Lower leg skin (tissue), 4 donors: ENCODE measurements around the gene FERMT3. TPM values are rescaled to one million over a fixed set of nuclear protein-coding genes. Genes with fewer than 3 reads are reported as not detected.

Experiments used
- DNase-seq, 2 donors: peaks; one replicate each; pipeline ENCODE4 v3.0.0-alpha.2; 2019; ENCODE audit warnings: low spot score in 2 of 2
- H3K4me3 ChIP-seq: fragments of 200-600 bp; sonication (generic); 2 replicates; pipeline ENCODE4 v1.5.1; 2017; ENCODE audit warnings: mild to moderate bottlenecking, low read depth; ENCODE audit not compliant: poor library complexity, severe bottlenecking
- POLR2A ChIP-seq, 2 donors: fragments of 450-650 bp; IDR thresholded peaks; one replicate each; pipeline ENCODE4 v1.6.1; 2016 to 2017; ENCODE audit warnings: antibody characterized with exemption in 2 of 2, mild to moderate bottlenecking in 1 of 2, moderate library complexity in 1 of 2
- WGBS, 2 donors: methylation state at CpG; one replicate each; pipeline ENCODE4 v1.1.5; 2018; 5-methylcytosine and 5-hydroxymethylcytosine counted together
- intact Hi-C: fragments of 100-400 bp; cut with DNase I; formaldehyde crosslinking; loops from one replicate; pipeline ENCODE4 v1.15.0; 2023; ENCODE audit warnings: low total_unique reads
- total RNA-seq, 4 donors: library from RNA; depleted of rRNA; stranded (reverse); fragments of >200 nt; gene quantifications; one replicate each; pipeline ENCODE4 v1.1.0, GENCODE V29; 2016
- TF ChIP-seq, protein P1 (sequence below), 3 donors: fragments of 450-650 bp; IDR thresholded peaks; one replicate each; pipeline ENCODE4 v1.5.1; 2016; ENCODE audit warnings: antibody characterized with exemption in 3 of 3, mild to moderate bottlenecking in 3 of 3, moderate library complexity in 2 of 3

Gene FERMT3
- total RNA-seq, 4 donors from 2014 or later = 5.1 to 10.5 (median 8.9) TPM

DNA sequence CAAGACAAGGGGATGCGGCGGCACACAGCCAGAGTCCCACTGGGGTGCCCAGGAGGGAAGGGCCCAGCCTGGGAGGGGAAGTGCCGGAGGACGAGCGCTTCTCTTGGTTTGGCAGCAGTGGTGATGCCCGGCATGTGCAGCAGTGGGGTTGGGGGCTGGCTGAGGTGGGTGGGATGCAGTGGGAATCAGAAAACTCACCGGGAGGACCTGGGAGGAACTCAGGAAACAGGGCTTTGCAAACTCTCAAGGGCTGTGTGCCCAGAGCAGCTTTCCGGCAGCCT lies 3.0 kb downstream of the FERMT3 start:
- intact Hi-C loops = loop anchor here (5.0 kb wide), 2 partner anchors 93 to 728 kb away; partner anchors contain the start of genes CATSPERZ and GPHA2
- WGBS, 2 donors = 85 to 86% methylated on average over 8 of the region's 8 CpGs
- DNase-seq = no peak
- TF ChIP-seq, protein P1, sequence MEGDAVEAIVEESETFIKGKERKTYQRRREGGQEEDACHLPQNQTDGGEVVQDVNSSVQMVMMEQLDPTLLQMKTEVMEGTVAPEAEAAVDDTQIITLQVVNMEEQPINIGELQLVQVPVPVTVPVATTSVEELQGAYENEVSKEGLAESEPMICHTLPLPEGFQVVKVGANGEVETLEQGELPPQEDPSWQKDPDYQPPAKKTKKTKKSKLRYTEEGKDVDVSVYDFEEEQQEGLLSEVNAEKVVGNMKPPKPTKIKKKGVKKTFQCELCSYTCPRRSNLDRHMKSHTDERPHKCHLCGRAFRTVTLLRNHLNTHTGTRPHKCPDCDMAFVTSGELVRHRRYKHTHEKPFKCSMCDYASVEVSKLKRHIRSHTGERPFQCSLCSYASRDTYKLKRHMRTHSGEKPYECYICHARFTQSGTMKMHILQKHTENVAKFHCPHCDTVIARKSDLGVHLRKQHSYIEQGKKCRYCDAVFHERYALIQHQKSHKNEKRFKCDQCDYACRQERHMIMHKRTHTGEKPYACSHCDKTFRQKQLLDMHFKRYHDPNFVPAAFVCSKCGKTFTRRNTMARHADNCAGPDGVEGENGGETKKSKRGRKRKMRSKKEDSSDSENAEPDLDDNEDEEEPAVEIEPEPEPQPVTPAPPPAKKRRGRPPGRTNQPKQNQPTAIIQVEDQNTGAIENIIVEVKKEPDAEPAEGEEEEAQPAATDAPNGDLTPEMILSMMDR (IDR thresholded peaks at IDR 0.05) = no peak
- no peak for TF ChIP-seq POLR2A (IDR thresholded peaks at IDR 0.05)
- no peak overlapping the region for H3K4me3 ChIP-seq

DNA sequence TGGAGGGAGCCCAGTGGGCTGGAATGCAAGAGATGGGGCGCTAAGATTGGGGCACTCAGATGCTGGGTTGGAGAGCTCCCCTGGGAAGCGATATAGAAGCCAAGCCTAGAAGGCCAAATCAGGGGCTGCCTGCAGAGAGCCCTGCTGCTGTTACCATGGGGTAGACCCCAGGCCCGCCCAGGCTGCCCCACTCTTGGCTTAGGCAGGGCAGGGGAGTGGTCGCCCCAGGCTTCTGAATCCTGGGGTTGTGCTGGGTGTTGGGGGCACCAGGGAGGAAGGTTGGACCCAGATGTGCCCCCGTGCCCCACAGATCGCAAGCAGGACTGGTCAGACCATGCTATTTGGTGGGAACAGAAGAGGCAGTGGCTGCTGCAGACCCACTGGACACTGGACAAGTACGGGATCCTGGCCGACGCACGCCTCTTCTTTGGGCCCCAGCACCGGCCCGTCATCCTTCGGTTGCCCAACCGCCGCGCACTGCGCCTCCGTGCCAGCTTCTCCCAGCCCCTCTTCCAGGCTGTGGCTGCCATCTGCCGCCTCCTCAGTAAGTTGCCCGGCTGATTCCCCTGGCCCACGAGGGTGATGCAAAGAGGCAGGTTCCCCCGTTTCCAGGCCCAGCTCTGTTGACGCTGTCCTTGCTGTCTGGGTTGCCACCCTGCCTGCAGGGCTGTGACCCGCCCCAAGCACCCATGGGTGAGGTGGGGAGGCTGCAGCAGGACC lies 3.9 kb downstream of the FERMT3 start:
- TF ChIP-seq POLR2A (IDR thresholded peaks at IDR 0.05) = no peak
- TF ChIP-seq, protein P1 (IDR thresholded peaks at IDR 0.05) = no peak
- intact Hi-C loops = no loop called here
- no peak overlapping the region for H3K4me3 ChIP-seq
- 89 to 92% methylated on average over 21 to 24 of the region's 24 CpGs for WGBS, 2 donors
- no peak for DNase-seq

DNA sequence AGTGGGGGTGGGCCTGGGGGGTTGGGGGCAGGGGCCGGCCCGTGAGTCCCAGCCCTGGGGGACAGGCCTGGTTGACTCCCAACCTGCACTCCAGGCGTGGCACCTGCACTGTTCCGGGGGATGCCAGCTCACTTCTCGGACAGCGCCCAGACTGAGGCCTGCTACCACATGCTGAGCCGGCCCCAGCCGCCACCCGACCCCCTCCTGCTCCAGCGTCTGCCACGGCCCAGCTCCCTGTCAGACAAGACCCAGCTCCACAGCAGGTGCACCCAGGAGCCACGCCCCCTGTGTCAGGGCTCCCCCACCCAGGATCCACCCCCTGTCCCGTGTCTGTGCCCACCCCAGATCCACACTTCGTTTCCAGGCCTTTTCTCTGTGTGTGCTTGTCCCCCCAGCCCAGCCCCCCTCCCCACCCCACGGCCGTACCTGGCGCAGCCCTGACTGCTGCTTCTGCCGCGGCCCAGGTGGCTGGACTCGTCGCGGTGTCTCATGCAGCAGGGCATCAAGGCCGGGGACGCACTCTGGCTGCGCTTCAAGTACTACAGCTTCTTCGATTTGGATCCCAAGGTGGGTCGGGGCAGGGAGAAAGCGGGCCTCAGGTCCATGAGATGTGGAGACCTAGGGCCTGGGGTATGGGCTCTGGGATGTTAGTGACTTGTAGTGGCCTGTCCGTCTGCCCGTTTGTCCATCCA lies 4.8 kb downstream of the FERMT3 start:
- no peak overlapping the region for H3K4me3 ChIP-seq
- intact Hi-C loops = no loop called here
- WGBS, 2 donors = 79 to 85% methylated on average over 24 to 30 of the region's 30 CpGs
- DNase-seq = no peak
- TF ChIP-seq, protein P1 (IDR thresholded peaks at IDR 0.05) = no peak
- TF ChIP-seq POLR2A (IDR thresholded peaks at IDR 0.05) = no peak

DNA sequence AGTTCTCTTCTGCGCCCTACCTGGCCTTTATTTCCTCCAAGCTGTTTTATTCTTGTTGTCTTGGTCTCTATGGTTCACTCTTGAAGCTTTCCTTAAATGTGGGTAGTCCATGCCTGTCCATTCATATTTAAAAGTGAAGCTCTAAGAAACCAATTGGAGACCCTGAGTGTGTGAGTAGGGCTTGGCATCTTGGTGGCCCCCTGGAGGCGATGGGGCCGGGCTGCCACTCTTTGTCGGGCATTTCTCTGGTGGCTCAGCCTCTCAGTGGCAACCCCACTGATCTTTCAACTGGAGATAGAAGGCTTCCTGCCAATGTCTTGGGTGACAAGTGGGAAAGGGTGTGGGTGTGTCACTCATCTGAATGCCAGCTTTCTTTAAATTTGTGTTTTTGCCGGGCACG lies 10.4 kb downstream of the FERMT3 start:
- intact Hi-C loops = no loop called here
- 81 to 85% methylated on average over 6 of the region's 6 CpGs for WGBS, 2 donors
- TF ChIP-seq, protein P1 (IDR thresholded peaks at IDR 0.05) = no peak
- TF ChIP-seq POLR2A (IDR thresholded peaks at IDR 0.05) = no peak

DNA sequence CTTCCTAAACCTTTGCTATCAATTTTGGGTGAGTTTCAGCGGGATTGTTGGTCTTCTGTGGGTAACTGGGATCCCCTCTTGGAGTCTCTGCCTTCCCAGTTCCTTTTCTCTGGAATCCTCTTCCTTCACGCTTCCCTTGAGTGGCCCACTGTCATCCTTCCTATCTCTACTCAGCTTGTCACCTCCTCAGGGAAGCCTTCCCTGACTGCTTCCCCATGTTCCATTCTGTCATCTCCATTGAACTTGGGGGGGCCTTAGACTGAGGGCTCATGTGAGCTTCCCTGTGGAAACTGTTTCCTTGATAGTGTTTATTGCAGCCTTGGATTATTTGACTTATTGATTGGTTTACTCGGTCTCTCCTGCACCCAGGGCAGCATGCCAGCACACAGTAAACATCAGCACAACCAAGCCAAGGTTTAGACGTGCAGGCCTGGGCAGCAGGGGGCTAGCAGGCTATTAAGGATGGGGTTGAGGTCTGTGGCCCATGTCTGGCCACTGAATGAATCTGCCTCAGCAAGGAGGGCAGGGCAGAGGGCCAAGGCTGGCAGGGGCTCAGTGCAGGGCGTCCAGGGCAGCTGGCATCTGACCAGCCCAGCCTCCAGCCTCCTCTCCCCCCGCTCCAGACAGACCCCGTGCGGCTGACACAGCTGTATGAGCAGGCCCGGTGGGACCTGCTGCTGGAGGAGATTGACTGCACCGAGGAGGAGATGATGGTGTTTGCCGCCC lies 12.3 kb downstream of the FERMT3 start:
- 66 to 77% methylated on average over 11 of the region's 11 CpGs for WGBS, 2 donors
- no peak for DNase-seq
- intact Hi-C loops = no loop called here
- H3K4me3 ChIP-seq = no peak overlapping the region
- TF ChIP-seq POLR2A (IDR thresholded peaks at IDR 0.05) = no peak
- TF ChIP-seq, protein P1 (IDR thresholded peaks at IDR 0.05) = no peak

More for the DNA sequence above, 10.4 kb downstream of the FERMT3 start:
- DNase-seq = no peak
- H3K4me3 ChIP-seq = no peak overlapping the region
